ENCODE measurements around the gene SLC12A2. TPM values are rescaled to one million over a fixed set of nuclear protein-coding genes. Genes with fewer than 3 reads are reported as not detected.

SLC12A2 gene
- total RNA-seq (10 to 100 TPM; 21.5 to 82.6 (median 62.2) TPM), polyA plus RNA-seq (10 to 100 TPM in 1 of 3 donors, 1 to 10 TPM in 2; 5.6 to 11.9 (median 7.4) TPM)
- long read RNA-seq, donor 1, result 0 reads
- long read RNA-seq, donor 2, result 0 reads
- long read RNA-seq, donor 3, partial matches to known transcripts, result 15 of 15 reads
- long read RNA-seq, donor 3, other reads (novel, unspliced or antisense), result 0 of 15 reads
- long read RNA-seq, donor 4, partial matches to known transcripts, result 2 of 35 reads
- long read RNA-seq, donor 4, other reads (novel, unspliced or antisense), result 33 of 35 reads
- long read RNA-seq, donor 5, full-length matches to known transcripts, result 30 of 40 reads
- long read RNA-seq, donor 5, partial matches to known transcripts, result 4 of 40 reads
- long read RNA-seq, donor 5, other reads (novel, unspliced or antisense), result 6 of 40 reads
- long read RNA-seq, donor 6, partial matches to known transcripts, result 2 of 20 reads
- long read RNA-seq, donor 6, other reads (novel, unspliced or antisense), result 18 of 20 reads
- long read RNA-seq, donor 7, result 0 reads
- long read RNA-seq, donor 8, full-length matches to known transcripts, result 3 of 3 reads
- long read RNA-seq, donor 8, partial matches to known transcripts, result 0 of 3 reads
- long read RNA-seq, donor 8, other reads (novel, unspliced or antisense), result 0 of 3 reads
- long read RNA-seq, donor 9, full-length matches to known transcripts, result 2 of 11 reads
- long read RNA-seq, donor 9, partial matches to known transcripts, result 9 of 11 reads
- long read RNA-seq, donor 9, other reads (novel, unspliced or antisense), result 0 of 11 reads
- long read RNA-seq, donor 10, result 0 reads

DNA sequence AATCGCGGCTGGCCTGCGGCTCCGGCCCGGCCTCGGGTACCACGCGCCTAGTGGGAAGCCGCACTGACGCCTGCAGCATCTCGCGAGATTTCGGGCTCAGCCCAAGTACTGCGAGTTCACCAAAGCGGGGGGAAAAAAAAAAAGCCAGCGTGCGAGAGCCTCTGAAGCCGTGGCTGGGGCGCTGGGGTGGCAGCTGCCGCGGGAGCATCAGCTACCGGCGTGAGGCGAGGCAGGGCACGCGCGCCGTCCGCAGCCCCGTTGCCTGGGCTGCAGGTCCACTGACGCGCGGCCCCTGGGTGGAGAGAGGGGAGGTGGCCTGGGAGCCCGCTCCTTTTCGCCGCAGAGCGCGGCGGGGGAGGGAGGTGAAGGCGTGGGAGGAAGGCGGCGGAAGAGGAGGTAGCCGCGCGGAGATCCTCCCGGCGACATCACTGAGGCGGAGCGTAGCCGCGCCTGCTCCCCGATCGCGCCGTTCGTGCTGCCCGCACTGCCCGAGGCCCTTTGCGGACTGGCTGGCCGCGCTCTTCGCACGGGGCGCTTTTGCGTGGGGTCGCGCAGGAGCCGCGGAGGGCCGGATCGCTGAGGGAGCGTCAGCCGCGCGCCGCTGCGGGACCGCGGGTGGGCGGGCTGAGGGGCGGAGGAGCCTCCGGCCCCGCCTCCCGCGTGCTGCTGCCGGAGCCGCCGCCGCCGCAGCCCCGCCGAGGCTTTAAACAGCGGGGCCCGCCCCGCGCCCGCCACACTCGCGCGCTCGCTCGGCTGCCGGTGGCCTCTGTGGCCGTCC lies at the start of gene SLC12A2:
Gene SLC12A2 (plus strand): TSS at position 734 of the 778 bp plus-strand sequence. CDS start 189 bp downstream, outside the sequence.
- WGBS, 4 donors, result 0% methylated on average over 5 to 104 of the region's 104 CpGs; no CpG with 5 or more reads in 1 of the 4 donors
- no peaks in the 10 kb centered on the region for H3K36me3 ChIP-seq (replicated peaks in 1 of 2)
- peak within 1 kb of the TSS; percentile 56 to 98 (median 82) for H3K4me3 ChIP-seq
- H3K9me3 ChIP-seq (replicated peaks in 1 of 3), result no peaks in the 10 kb centered on the region
- DNase-seq, result peak; percentile 93 to 96 (median 94)
- H3K27ac ChIP-seq, result peak within 1 kb of the TSS; percentile 83 to 97 (median 86)
- TF ChIP-seq, protein P1, sequence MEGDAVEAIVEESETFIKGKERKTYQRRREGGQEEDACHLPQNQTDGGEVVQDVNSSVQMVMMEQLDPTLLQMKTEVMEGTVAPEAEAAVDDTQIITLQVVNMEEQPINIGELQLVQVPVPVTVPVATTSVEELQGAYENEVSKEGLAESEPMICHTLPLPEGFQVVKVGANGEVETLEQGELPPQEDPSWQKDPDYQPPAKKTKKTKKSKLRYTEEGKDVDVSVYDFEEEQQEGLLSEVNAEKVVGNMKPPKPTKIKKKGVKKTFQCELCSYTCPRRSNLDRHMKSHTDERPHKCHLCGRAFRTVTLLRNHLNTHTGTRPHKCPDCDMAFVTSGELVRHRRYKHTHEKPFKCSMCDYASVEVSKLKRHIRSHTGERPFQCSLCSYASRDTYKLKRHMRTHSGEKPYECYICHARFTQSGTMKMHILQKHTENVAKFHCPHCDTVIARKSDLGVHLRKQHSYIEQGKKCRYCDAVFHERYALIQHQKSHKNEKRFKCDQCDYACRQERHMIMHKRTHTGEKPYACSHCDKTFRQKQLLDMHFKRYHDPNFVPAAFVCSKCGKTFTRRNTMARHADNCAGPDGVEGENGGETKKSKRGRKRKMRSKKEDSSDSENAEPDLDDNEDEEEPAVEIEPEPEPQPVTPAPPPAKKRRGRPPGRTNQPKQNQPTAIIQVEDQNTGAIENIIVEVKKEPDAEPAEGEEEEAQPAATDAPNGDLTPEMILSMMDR (IDR thresholded peaks at IDR 0.05), result peak in 1 of 6 experiments; percentile 14
- peak; percentile 85 to 90 for TF ChIP-seq POLR2A (IDR thresholded peaks at IDR 0.05)
- H3K27me3 ChIP-seq, result no peaks in the 10 kb centered on the region
- H3K4me1 ChIP-seq (replicated peaks in 1 of 2), result peaks cover 18 to 55% of the 10 kb centered on the region in 2 donors
- intact Hi-C loops (cut with DNase I), result loop anchor here in 1 of 2 donors (10.0 kb wide), 1 partner anchor 198 kb away; no protein-coding TSS in a partner anchor

DNA sequence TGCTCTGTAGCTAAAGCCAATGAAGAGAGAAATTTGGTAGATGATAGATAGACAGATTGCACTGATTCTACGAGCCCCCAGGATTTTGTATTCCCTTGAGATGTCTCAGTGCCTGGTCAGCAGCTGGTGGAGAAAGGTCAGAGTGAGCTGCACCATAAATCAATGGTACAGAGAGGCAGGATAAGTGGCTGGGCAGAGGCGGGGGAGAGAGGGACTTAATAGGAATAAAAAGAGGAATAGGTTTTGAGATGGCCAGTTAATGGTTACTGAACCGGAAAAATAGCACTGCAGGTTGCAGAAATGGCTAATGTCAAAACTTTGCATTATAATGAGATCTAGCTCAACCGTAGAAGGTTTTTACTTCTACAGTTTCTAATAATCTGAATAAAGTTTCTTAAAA lies 47.9 kb upstream of the SLC12A2 start:
- TF ChIP-seq, protein P1 (IDR thresholded peaks at IDR 0.05), result no peak
- TF ChIP-seq POLR2A (IDR thresholded peaks at IDR 0.05), result no peak
- Histone ChIP-seq H3K27me3 (no peaks in the 10 kb centered on the region), H3K36me3 (replicated peaks in 1 of 2) (no peaks in the 10 kb centered on the region), H3K9me3 (replicated peaks in 1 of 3) (no peaks in the 10 kb centered on the region), H3K27ac (no peak overlapping the region), H3K4me1 (replicated peaks in 1 of 2) (peaks cover 10 to 16% of the 10 kb centered on the region in 2 donors), H3K4me3 (no peak overlapping the region)
- peak in 1 of 7 donors; percentile 13 for DNase-seq
- 54 to 70% (median 65%) methylated on average over 4 of the region's 4 CpGs for WGBS, 4 donors
- intact Hi-C loops (cut with DNase I), result no loop called here

DNA sequence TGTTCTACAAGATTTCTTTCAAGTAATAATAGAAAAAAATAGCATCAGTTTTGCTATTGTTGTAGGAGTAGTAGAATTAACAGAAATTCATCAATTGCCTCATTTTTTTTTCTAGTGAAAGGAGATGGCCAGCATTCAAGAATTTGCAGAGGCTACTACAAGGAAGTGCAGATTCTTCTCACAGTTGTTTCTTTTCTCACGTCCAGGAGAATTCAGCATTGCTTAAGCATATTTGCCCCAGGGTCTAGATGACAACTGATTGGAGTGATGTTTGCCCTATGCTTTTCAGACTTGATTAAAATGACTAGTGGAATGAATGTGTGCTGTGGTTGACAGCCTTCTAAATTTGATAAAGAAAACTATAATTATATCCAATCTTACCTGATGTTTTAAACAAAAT lies 46.6 kb upstream of the SLC12A2 start:
- Histone ChIP-seq H3K9me3 (replicated peaks in 1 of 3) (no peaks in the 10 kb centered on the region), H3K27me3 (no peaks in the 10 kb centered on the region), H3K27ac (no peak overlapping the region), H3K4me3 (no peak overlapping the region), H3K4me1 (replicated peaks in 1 of 2) (peaks cover 10 to 16% of the 10 kb centered on the region in 2 donors), H3K36me3 (replicated peaks in 1 of 2) (no peaks in the 10 kb centered on the region)
- WGBS, 4 donors, result 30 to 52% (median 44%) methylated on average over 1 of the region's 1 CpG
- no peak for DNase-seq
- TF ChIP-seq, protein P1 (IDR thresholded peaks at IDR 0.05), result no peak
- no peak for TF ChIP-seq POLR2A (IDR thresholded peaks at IDR 0.05)
- intact Hi-C loops (cut with DNase I), result no loop called here
